Measurements from ENCODE around the gene ALKAL2.

ALKAL2 gene

DNA sequence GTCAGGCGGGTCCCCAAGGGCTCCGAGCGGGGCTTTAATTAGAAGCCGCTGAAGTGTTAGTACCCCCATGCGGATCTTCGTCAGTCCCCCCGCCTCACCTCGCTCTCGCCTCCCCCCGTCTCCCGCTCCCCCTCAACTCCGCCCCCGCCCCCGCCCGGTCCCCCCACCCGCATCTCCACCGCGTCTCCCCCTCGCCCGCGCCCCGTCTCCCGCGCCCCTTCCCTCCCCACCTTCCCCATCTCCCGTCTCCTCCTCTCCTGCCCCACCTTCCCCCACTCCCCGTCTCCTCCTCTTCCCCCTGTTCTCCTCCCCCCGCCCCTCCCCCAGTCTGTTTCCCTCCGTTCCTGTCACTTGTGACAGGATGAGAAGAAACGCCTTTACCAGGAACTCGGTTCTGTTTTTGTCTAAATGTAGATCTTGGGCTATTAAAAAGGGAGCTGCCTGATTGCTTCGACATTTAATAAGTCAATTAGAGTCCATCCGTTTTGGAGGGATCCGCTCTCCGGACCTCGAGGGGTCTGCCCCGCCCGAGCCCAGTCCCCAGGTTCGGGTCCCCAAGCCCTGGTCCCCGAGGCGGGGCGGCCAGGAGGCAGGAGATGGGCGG lies 969 bp upstream of the ALKAL2 start:
- H3K27me3 ChIP-seq (replicated peaks; ENCODE audit: control insufficient read depth, insufficient read depth, low read length): no peaks in the 10 kb centered on the region; the same call in 1 of the 2 replicates
- DNase-seq (ENCODE audit: extremely low read depth, insufficient read length): no peak
- no peak overlapping the region for H3K4me3 ChIP-seq (replicated peaks; ENCODE audit: low read depth, low read length)
- TF ChIP-seq CTCF (IDR thresholded peaks at IDR 0.05; ENCODE audit: insufficient read depth, low read length, poor library complexity, severe bottlenecking): no peak
- H3K36me3 ChIP-seq (ENCODE audit: control insufficient read depth, insufficient read depth, low read length): no peaks in the 10 kb centered on the region

GRCh38 chr2:287471-287885 lies 413 bp downstream of the ALKAL2 start:
- TF ChIP-seq CTCF (IDR thresholded peaks at IDR 0.05; ENCODE audit: insufficient read depth, low read length, poor library complexity, severe bottlenecking): no peak
- H3K36me3 ChIP-seq (ENCODE audit: control insufficient read depth, insufficient read depth, low read length): no peaks in the 10 kb centered on the region; the same call in 1 of the 2 replicates
- H3K4me3 ChIP-seq (replicated peaks; ENCODE audit: low read depth, low read length): no peak overlapping the region
- no peaks in the 10 kb centered on the region; the same call in 1 of the 2 replicates for H3K27me3 ChIP-seq (replicated peaks; ENCODE audit: control insufficient read depth, insufficient read depth, low read length)
- no peak for DNase-seq (ENCODE audit: extremely low read depth, insufficient read length)

GRCh38 chr2:286774-287392 lies 1.0 kb downstream of the ALKAL2 start:
- Histone ChIP-seq H3K27me3 (replicated peaks; ENCODE audit: control insufficient read depth, insufficient read depth, low read length) (no peaks in the 10 kb centered on the region; the same call in 1 of the 2 replicates), H3K4me3 (replicated peaks; ENCODE audit: low read depth, low read length) (no peak overlapping the region), H3K36me3 (ENCODE audit: control insufficient read depth, insufficient read depth, low read length) (no peaks in the 10 kb centered on the region; the same call in none of the 2 replicates)
- TF ChIP-seq CTCF (IDR thresholded peaks at IDR 0.05; ENCODE audit: insufficient read depth, low read length, poor library complexity, severe bottlenecking): no peak
- no peak for DNase-seq (ENCODE audit: extremely low read depth, insufficient read length)

DNA sequence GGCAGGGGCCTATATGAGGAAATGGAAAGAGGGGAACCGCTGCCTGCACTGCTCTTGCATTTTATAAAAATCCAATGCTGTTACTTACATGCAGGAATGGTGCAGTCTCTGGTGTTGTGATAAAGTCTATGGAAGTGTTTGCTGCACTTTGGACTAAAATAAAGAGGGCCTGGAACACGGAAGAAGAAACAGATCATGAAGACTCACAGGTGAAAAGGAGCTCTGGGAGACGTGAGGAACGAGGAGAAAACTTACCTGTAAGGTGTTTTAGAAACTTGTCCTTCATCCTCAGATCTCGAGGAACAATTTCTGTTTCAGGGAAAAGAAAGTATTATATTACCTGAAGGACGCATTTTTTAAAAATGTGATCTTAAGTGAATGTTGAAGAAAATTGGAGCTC lies 1.9 kb downstream of the ALKAL2 start:
- H3K4me3 ChIP-seq (replicated peaks; ENCODE audit: low read depth, low read length): no peak overlapping the region
- peaks cover 3% of the 10 kb centered on the region for H3K36me3 ChIP-seq (ENCODE audit: control insufficient read depth, insufficient read depth, low read length)
- H3K27me3 ChIP-seq (replicated peaks; ENCODE audit: control insufficient read depth, insufficient read depth, low read length): no peaks in the 10 kb centered on the region; the same call in 1 of the 2 replicates
- no peak for DNase-seq (ENCODE audit: extremely low read depth, insufficient read length)
- no peak for TF ChIP-seq CTCF (IDR thresholded peaks at IDR 0.05; ENCODE audit: insufficient read depth, low read length, poor library complexity, severe bottlenecking)

- no peaks in the 10 kb centered on the region; the same call in 1 of the 2 replicates for H3K27me3 ChIP-seq (replicated peaks; ENCODE audit: control insufficient read depth, insufficient read depth, low read length)
- DNase-seq (ENCODE audit: extremely low read depth, insufficient read length): no peak
- peaks cover 5% of the 10 kb centered on the region for H3K36me3 ChIP-seq (ENCODE audit: control insufficient read depth, insufficient read depth, low read length)
- no peak overlapping the region for H3K4me3 ChIP-seq (replicated peaks; ENCODE audit: low read depth, low read length)
- TF ChIP-seq CTCF (IDR thresholded peaks at IDR 0.05; ENCODE audit: insufficient read depth, low read length, poor library complexity, severe bottlenecking): no peak
Observed at GRCh38 chr2:285531-285930, 2.4 kb downstream of the ALKAL2 start.
